ENCODE results near the gene SRPK1.

GRCh38 chr6:35920793-35921732 lies at the start of gene SRPK1:
- TF ChIP-seq CTCF (IDR thresholded peaks at IDR 0.05 in 2 of 3, conservative IDR thresholded peaks at IDR 0.05 in 1 of 3; ENCODE audit: control insufficient read depth in 2 of 3, extremely low read depth in 1 of 3, insufficient read depth in 1 of 3, low read depth in 3 of 3, low read length in 3 of 3) (no peak), RCOR1 (conservative IDR thresholded peaks at IDR 0.05; ENCODE audit: low read depth, low read length) (no peak), CREB1 (IDR thresholded peaks at IDR 0.05; ENCODE audit: low read depth) (no peak), USF2 (IDR thresholded peaks at IDR 0.05; ENCODE audit: borderline replicate concordance, low read depth, low read length) (no peak), CEBPZ (IDR thresholded peaks at IDR 0.05; ENCODE audit: low read depth, low read length) (no peak), PKNOX1 (IDR thresholded peaks at IDR 0.05) (no peak)
